Measurements from ENCODE around the gene KCNJ8. TPM values are rescaled to one million over a fixed set of nuclear protein-coding genes. Genes with fewer than 3 reads are reported as not detected.
A peak's percentile ranks its signal among the peaks of the same experiment; 100 is the strongest.

Gene KCNJ8
- total and polyA plus RNA-seq, 11 donors = 17.0 to 147 (median 56.5) TPM

- Histone ChIP-seq H3K27ac (peak overlapping the region in 11 of 12 donors; percentile 22 to 60 (median 44)), H3K4me3 (no peak overlapping the region), H3K4me1 (peaks cover 0 to 40% (median 13%) of the 10 kb centered on the region in 12 donors), H3K9me3 (no peaks in the 10 kb centered on the region), H3K27me3 (no peaks in the 10 kb centered on the region), H3K36me3 (peaks cover 0 to 25% (median 0%) of the 10 kb centered on the region in 9 donors)
- no peak for DNase-seq
- intact Hi-C loops (cut with DNase I) = loop anchor here in 3 of 10 donors (2.0 to 5.0 kb wide), 2 partner anchors 41 to 44 kb away; partner anchors contain the start of gene KCNJ8 (in 1 of the 3)
- ATAC-seq = peak in 3 of 4 donors; percentile 27 to 55 (median 47)
- TF ChIP-seq POLR2A (IDR thresholded peaks at IDR 0.05) = no peak
- no peak for TF ChIP-seq CTCF (IDR thresholded peaks at IDR 0.05)
- 9 to 28% (median 22%) methylated on average over 2 of the region's 2 CpGs for WGBS, 4 donors
Measured at GRCh38 chr12:21818627-21819026, 44.1 kb upstream of the KCNJ8 start.

GRCh38 chr12:21815306-21816062 lies 41.0 kb upstream of the KCNJ8 start:
- Histone ChIP-seq H3K9me3 (no peaks in the 10 kb centered on the region), H3K4me1 (peaks cover 0 to 40% (median 12%) of the 10 kb centered on the region in 12 donors), H3K36me3 (peaks cover 0 to 43% (median 7%) of the 10 kb centered on the region in 9 donors), H3K4me3 (no peak overlapping the region), H3K27me3 (no peaks in the 10 kb centered on the region), H3K27ac (peak overlapping the region in 4 of 12 donors; percentile 14 to 63 (median 22))
- intact Hi-C loops (cut with DNase I) = loop anchor here in 2 of 10 donors (5.0 kb wide), 1 partner anchor 38 kb away; no protein-coding TSS in a partner anchor
- no peak for TF ChIP-seq CTCF (IDR thresholded peaks at IDR 0.05)
- no peak for TF ChIP-seq POLR2A (IDR thresholded peaks at IDR 0.05)
- DNase-seq (no peak), ATAC-seq (no peak)
- 72 to 80% (median 74%) methylated on average over 1 of the region's 1 CpG for WGBS, 4 donors

- no peak overlapping the region for H3K4me3 ChIP-seq
- ATAC-seq (no peak), DNase-seq (no peak)
- peaks cover 0 to 50% (median 7%) of the 10 kb centered on the region in 9 donors for H3K36me3 ChIP-seq
- intact Hi-C loops (cut with DNase I) = loop anchor here in 3 of 10 donors (5.0 kb wide), 1 partner anchor 38 kb away; no protein-coding TSS in a partner anchor
- TF ChIP-seq CTCF (IDR thresholded peaks at IDR 0.05) = no peak
- TF ChIP-seq POLR2A (IDR thresholded peaks at IDR 0.05) = no peak
- H3K4me1 ChIP-seq = peaks cover 0 to 36% (median 10%) of the 10 kb centered on the region in 12 donors
- H3K27me3 ChIP-seq = no peaks in the 10 kb centered on the region
- no peaks in the 10 kb centered on the region for H3K9me3 ChIP-seq
- 82 to 89% (median 87%) methylated on average over 3 of the region's 3 CpGs for WGBS, 4 donors
- peak overlapping the region in 5 of 12 donors; percentile 9 to 63 (median 39) for H3K27ac ChIP-seq
Measured at GRCh38 chr12:21814814-21815213, 40.3 kb upstream of the KCNJ8 start.

- DNase-seq (no peak), ATAC-seq (no peak)
- WGBS, 4 donors = 88 to 97% (median 94%) methylated on average over 2 of the region's 2 CpGs
- TF ChIP-seq POLR2A (IDR thresholded peaks at IDR 0.05) (no peak), CTCF (IDR thresholded peaks at IDR 0.05) (no peak)
- Histone ChIP-seq H3K4me1 (peaks cover 0 to 31% (median 5%) of the 10 kb centered on the region in 12 donors), H3K36me3 (peaks cover 0 to 55% (median 7%) of the 10 kb centered on the region in 9 donors), H3K27ac (peak overlapping the region in 10 of 12 donors; percentile 5 to 67 (median 43)), H3K27me3 (no peaks in the 10 kb centered on the region), H3K4me3 (no peak overlapping the region), H3K9me3 (no peaks in the 10 kb centered on the region)
- intact Hi-C loops (cut with DNase I) = loop anchor here in 1 of 10 donors (5.0 kb wide), 1 partner anchor 37 kb away; no protein-coding TSS in a partner anchor
Measured at GRCh38 chr12:21814327-21814726, 39.8 kb upstream of the KCNJ8 start.

Data from heart left ventricle (tissue), 16 donors.